ENCODE results near the gene XAF1.

- peak in 1 of 2 donors; percentile 25 for TF ChIP-seq CTCF (conservative IDR thresholded peaks at IDR 0.05 in 1 of 2, IDR thresholded peaks at IDR 0.05 in 1 of 2; ENCODE audit: low read depth in 1 of 2, low read length in 2 of 2)
- TF ChIP-seq EZH2 (IDR thresholded peaks at IDR 0.05; ENCODE audit: low read length, missing control alignments) = peak; percentile 16
These were observed 42.5 kb upstream of the XAF1 start, which contains the start of gene SLC13A5 for GRCh38 chr17:6713130-6713917.

Data from fibroblast of lung (primary cell).